GM18498 (cell line): ENCODE measurements around the gene RGS11.
"Not testable (repeated sequence)": the region's sequence is repeated elsewhere in the genome, so short reads cannot be mapped to it uniquely, and the experiment has no call there.

Source experiments
- ATAC-seq: cut with Tn5 transposase; IDR thresholded peaks from one replicate; pipeline ENCODE4 v1.9.1; 2021; ENCODE audit warnings: mild to moderate bottlenecking, moderate library complexity; ENCODE audit not compliant: unreplicated experiment

Gene RGS11

DNA sequence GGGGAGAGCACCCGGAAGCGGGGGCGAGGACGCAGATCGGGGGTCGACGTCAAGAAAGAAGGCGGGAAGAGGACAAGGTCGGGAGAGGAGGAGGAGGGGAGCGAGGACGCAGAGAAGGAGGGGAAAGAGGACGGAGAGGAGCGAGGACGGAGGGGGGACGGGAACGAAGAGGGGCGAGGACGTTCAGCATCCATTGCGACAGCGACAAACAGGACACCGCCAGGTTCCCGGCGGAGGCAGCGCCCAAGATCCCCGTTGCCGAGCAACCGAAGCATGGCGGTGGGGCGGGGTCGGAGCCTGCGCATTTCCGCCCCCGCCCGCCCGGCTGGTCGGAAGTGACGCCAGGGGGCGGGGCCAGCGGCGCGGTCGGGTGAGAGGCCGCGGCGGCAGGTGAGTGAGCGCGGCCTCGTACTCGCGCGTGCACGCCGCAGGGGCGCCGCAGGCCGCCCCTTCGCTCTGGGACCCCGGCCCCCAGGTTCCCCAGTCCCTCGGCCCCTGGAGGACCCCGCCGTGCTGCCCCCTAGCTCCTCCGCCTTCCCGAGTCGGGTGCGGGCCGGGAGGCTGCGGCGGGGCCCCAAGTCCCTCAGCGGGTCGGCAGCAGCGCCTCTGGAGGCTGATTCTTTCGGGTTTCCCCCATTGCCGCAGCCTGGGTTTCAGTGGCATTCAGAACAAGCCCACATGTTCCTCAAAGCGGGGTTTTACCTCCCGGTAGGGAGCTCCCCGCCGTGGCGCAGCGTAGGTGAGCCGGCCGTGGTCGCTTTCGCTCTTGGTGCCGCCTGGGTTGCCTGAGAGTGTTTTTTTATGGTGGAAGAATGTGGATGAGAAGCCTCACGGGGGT lies 41.1 kb downstream of the RGS11 start, which contains the start of gene FAM234A:
Gene FAM234A, plus strand, starts transcription at position 354 of the 838 bp plus-strand sequence. CDS start 19,593 bp downstream, outside the sequence.
- peak; percentile 87 for ATAC-seq

GRCh38 chr16:230949-231348 lies 44.8 kb downstream of the RGS11 start:
- no peak for ATAC-seq

GRCh38 chr16:230351-230750 lies 45.4 kb downstream of the RGS11 start:
- ATAC-seq: not testable (repeated sequence)

GRCh38 chr16:229731-230281 lies 45.9 kb downstream of the RGS11 start:
- no peak for ATAC-seq

GRCh38 chr16:228852-229730 lies 46.7 kb downstream of the RGS11 start, which contains the start of gene LUC7L:
Gene LUC7L (minus strand): TSS chr16:229449. CDS start chr16:229339, 110 bp downstream.
- peak; percentile 85 for ATAC-seq

DNA sequence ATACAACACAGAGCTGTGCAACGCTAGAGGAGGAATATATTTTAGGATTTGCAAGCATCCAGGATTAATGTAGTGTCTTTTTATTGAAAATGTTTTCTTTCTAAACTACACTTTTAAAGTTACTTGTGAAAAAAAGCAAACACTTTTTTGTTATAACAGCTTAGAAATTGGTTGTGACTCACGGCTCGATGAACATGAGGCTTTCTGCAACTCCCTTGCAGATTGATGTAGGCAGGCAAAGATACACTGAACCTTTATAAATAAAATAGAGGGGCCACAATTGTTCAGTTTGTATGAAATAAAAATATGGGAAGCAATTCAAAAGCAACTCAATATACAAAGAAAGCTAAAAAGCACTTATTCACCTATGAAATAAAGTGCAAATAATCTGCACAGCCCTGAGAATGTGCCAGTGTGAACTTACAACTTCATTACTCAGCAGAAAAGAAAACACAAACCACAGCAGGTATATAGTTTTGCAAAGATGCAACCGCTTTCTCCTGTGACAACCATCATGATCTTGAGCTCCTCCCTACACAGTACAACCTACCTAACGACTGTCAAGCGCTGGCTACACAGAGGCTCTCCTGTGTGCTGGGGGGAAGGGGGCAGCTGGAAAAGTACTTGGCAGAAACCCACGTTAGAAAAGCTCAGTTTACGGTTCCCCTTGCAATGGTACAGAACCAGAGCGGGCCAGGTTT lies 47.4 kb downstream of the RGS11 start:
- peak; percentile 10 for ATAC-seq

- ATAC-seq: no peak
Measured at GRCh38 chr16:220021-220420, 55.7 kb downstream of the RGS11 start.
